IPS-18a (cell line): ENCODE data around the gene ULBP2.
"Not testable (repeated sequence)": the region's sequence is repeated elsewhere in the genome, so short reads cannot be mapped to it uniquely, and the experiment has no call there.

Source experiments
- H3K27ac ChIP-seq: one replicate; pipeline ENCODE4 v1.5.1; 2013; ENCODE audit warnings: low read length
- H3K27me3 ChIP-seq: one replicate; pipeline ENCODE4 v1.6.1; 2013; ENCODE audit warnings: mild to moderate bottlenecking, low read length; ENCODE audit not compliant: control insufficient read depth, insufficient read depth
- H3K36me3 ChIP-seq: one replicate; pipeline ENCODE4 v1.6.1; 2013; ENCODE audit warnings: low read depth, low read length; ENCODE audit not compliant: control insufficient read depth
- H3K4me1 ChIP-seq: one replicate; pipeline ENCODE4 v1.6.1; 2013; ENCODE audit warnings: low read depth, low read length; ENCODE audit not compliant: control insufficient read depth
- H3K4me3 ChIP-seq: one replicate; pipeline ENCODE4 v1.5.1; 2013; ENCODE audit warnings: low read length
- H3K9ac ChIP-seq: one replicate; pipeline ENCODE4 v1.6.1; 2013; ENCODE audit warnings: mild to moderate bottlenecking, low read length, moderate library complexity
- H3K9me3 ChIP-seq: one replicate; pipeline ENCODE4 v1.6.1; 2013; ENCODE audit warnings: low read depth, low read length; ENCODE audit not compliant: control insufficient read depth

The ULBP2 gene

DNA sequence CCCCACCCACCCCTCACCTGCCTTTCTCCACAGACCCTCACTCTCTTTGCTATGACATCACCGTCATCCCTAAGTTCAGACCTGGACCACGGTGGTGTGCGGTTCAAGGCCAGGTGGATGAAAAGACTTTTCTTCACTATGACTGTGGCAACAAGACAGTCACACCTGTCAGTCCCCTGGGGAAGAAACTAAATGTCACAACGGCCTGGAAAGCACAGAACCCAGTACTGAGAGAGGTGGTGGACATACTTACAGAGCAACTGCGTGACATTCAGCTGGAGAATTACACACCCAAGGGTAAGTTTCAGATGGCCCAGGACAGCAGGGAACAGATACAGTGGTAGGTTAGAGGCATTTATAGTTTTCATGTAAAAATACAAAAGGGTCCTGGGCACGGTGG lies 3.5 kb downstream of the ULBP2 start:
- H3K36me3 ChIP-seq, H3K27ac ChIP-seq, H3K9ac ChIP-seq, H3K4me1 ChIP-seq, H3K4me3 ChIP-seq, H3K9me3 ChIP-seq: not testable (repeated sequence)
- H3K27me3 ChIP-seq = peaks cover 76% of the 10 kb centered on the region

DNA sequence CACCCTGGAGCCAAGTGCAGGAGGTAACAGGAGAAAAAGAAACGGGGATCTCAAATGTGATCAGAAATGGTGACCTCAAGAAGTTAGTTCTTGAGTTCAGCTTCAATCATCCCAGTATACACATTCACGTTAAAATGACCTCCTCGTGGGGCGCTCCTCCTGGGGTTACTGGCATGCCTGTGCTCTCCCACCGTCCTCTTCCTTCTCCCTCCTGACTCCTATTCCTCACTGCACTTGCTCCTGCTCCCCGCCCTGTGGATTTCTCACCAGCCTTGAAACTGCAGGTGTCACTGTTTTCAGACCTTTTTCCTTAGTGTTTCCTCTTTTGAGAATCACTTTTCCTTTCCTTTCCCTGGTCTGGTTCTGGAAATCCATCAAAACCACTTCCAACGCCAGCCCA lies 4.8 kb downstream of the ULBP2 start:
- H3K4me3 ChIP-seq, H3K9ac ChIP-seq, H3K36me3 ChIP-seq, H3K4me1 ChIP-seq, H3K9me3 ChIP-seq, H3K27ac ChIP-seq: not testable (repeated sequence)
- H3K27me3 ChIP-seq = peaks cover 76% of the 10 kb centered on the region

DNA sequence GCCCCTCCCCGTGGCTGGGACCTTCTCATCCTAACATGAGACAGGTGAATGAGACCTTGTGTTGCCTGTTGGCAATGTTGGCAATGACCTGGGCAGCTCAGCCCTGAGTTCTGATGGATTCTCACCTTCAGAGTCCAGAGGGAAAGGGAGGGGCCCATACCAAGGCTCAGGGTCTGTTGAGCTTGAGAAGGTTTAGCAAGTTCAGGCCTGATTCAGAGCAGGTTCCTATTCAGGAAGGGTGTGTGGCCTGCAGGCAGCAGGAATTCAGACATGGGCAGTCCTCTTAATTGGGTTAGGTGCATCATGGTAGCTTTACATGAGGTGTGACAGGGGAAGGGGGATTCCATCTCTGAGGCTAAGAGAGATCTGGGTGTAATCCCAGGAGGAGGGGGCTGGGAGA lies 5.7 kb downstream of the ULBP2 start:
- H3K36me3 ChIP-seq, H3K9me3 ChIP-seq, H3K27ac ChIP-seq, H3K9ac ChIP-seq, H3K4me3 ChIP-seq, H3K4me1 ChIP-seq: not testable (repeated sequence)
- peaks cover 76% of the 10 kb centered on the region for H3K27me3 ChIP-seq

DNA sequence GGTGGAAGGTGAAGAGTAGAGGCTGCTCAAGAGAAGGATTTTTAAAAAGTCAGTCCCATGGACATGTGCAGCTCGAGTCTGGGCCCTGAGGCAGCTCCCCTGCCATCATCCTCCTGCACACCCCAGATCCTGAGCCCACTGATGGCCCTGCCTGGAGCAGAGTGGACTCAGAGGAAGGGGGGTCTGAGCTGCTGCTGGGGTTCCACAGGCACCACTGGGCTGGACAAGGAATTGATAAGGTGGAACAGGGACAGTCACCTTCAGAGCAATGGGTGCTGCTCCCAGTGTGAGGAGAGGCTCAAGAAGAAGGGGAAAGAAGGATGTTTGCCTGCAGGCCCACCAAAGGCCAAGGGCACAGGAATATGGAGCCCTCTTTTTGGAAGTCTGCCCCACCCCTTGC lies 6.2 kb downstream of the ULBP2 start:
- H3K27ac ChIP-seq = no peak overlapping the region
- H3K4me1 ChIP-seq = no peaks in the 10 kb centered on the region
- H3K9ac ChIP-seq = no peak overlapping the region
- H3K36me3 ChIP-seq = no peaks in the 10 kb centered on the region
- no peak overlapping the region for H3K4me3 ChIP-seq
- peaks cover 76% of the 10 kb centered on the region for H3K27me3 ChIP-seq
- H3K9me3 ChIP-seq = no peaks in the 10 kb centered on the region

DNA sequence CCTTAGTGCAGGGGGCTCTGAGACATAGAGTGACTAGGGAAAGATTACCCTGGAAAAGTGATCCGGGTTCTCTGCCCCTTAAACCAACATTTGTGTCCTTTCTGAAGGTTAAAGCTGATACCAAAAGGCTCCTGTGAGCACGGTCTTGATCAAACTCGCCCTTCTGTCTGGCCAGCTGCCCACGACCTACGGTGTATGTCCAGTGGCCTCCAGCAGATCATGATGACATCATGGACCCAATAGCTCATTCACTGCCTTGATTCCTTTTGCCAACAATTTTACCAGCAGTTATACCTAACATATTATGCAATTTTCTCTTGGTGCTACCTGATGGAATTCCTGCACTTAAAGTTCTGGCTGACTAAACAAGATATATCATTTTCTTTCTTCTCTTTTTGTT lies 6.8 kb downstream of the ULBP2 start:
- no peak overlapping the region for H3K9ac ChIP-seq
- no peak overlapping the region for H3K4me3 ChIP-seq
- no peak overlapping the region for H3K27ac ChIP-seq
- peaks cover 76% of the 10 kb centered on the region for H3K27me3 ChIP-seq
- no peaks in the 10 kb centered on the region for H3K36me3 ChIP-seq
- no peaks in the 10 kb centered on the region for H3K9me3 ChIP-seq
- H3K4me1 ChIP-seq = no peaks in the 10 kb centered on the region

DNA sequence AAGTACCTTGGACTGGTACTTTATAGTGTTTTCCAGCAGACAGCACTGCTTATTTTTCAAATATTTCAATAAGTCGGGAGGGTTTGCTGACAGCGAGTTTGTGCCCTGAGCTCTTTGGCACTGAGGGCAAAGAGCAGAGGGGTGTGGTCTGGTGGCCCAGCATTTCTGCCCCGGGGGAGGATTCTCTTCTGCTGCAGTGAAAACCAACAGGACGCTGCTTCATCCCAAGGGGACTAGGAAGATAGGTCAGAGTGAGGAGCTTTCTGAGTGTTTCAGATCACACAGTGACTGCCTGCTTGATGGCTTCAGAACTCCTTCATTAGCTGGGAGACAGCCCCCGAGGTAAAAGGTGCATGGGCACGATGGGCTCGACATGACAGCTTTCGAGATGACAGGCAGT lies 8.6 kb downstream of the ULBP2 start:
- H3K4me1 ChIP-seq = no peaks in the 10 kb centered on the region
- no peaks in the 10 kb centered on the region for H3K9me3 ChIP-seq
- no peaks in the 10 kb centered on the region for H3K36me3 ChIP-seq
- peaks cover 86% of the 10 kb centered on the region for H3K27me3 ChIP-seq
- no peak overlapping the region for H3K4me3 ChIP-seq
- H3K27ac ChIP-seq = no peak overlapping the region
- no peak overlapping the region for H3K9ac ChIP-seq

DNA sequence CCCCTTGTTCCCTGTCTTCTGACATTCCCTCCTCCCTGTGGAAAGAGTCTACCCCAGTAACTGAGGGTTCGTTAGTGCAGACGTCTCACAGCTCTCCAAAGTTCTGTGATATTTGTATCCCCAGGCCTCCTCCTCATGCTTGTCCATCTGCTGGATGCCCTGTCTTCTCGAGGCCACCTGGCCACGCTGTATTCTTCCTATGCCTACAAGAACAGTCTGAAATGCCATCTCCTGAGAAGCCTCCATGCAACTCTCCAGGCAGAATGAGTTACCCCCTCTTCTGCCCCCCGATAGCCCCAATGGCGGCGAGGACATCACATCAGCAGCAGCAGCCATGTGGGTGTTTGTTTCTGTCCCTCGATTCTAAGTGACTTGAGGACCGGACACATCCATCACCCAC lies 9.3 kb downstream of the ULBP2 start:
- Histone ChIP-seq H3K4me1 (no peaks in the 10 kb centered on the region), H3K27me3 (peaks cover 92% of the 10 kb centered on the region), H3K36me3 (no peaks in the 10 kb centered on the region), H3K9ac (no peak overlapping the region), H3K4me3 (no peak overlapping the region), H3K27ac (no peak overlapping the region), H3K9me3 (no peaks in the 10 kb centered on the region)

DNA sequence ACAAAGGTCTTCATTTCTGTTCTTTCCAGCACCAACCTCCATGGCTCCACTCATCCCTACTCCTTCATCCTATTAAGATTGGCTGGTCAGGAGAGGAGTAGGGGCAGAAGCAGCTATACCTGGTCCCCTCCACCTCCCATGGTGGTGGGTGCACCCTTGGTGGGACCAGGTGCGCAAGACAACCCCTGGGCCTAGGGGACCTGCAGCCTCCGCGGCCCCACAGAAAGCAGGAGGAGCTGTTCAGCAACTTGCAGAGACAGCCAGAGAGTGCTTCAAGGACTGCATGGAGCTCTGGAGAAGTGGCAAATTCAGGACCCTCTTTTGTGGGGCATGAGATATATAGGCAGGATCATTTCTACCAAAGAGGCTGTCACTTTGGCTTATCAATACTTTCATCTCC lies 9.8 kb downstream of the ULBP2 start:
- no peaks in the 10 kb centered on the region for H3K9me3 ChIP-seq
- no peaks in the 10 kb centered on the region for H3K36me3 ChIP-seq
- H3K4me1 ChIP-seq = no peaks in the 10 kb centered on the region
- H3K4me3 ChIP-seq = no peak overlapping the region
- H3K9ac ChIP-seq = no peak overlapping the region
- peaks cover 92% of the 10 kb centered on the region for H3K27me3 ChIP-seq
- H3K27ac ChIP-seq = no peak overlapping the region

DNA sequence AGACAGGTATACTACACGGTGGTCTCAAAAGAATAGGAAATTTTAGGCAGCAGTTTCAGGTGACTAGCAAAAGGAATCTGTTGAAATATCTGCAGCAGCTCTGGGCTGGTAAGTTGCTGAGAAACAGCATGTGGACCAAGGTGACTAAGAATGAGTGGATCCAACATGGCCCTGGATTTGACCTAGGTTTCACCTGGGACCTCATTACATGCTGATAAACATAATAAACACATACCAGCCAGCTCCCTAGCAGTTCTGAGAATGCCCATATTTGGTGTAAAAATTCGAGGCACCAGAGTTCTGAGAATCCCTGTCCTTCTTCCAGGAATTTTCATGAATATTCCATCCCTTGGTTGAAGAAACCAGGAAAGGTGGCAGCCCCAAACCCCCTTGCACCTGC lies 11.6 kb downstream of the ULBP2 start:
- not testable (repeated sequence) for H3K9ac ChIP-seq, H3K36me3 ChIP-seq, H3K4me3 ChIP-seq, H3K4me1 ChIP-seq, H3K27ac ChIP-seq, H3K9me3 ChIP-seq
- peaks cover 99% of the 10 kb centered on the region for H3K27me3 ChIP-seq

DNA sequence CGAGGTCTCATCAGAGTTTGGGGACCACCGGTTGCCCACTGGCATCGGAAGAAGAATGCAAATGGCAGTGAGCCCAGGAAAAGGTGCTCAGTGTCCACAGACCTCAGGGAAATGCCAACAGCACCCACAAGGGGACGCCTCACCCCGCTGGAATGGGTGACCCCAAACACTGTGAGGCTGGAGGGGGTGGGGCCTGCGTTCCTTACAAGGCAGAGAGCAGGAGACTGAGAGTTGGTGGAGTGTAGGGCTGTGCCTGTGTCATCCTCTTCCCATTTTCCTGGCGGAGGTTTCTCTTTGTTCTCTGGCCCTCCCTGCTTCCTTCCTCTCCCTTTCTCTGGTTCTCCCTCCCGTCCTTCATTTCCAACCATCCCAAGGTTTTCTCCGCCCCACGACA lies 12.1 kb downstream of the ULBP2 start:
- H3K27me3 ChIP-seq = peaks cover 99% of the 10 kb centered on the region
- not testable (repeated sequence) for H3K9me3 ChIP-seq, H3K9ac ChIP-seq, H3K4me1 ChIP-seq, H3K27ac ChIP-seq, H3K36me3 ChIP-seq, H3K4me3 ChIP-seq

DNA sequence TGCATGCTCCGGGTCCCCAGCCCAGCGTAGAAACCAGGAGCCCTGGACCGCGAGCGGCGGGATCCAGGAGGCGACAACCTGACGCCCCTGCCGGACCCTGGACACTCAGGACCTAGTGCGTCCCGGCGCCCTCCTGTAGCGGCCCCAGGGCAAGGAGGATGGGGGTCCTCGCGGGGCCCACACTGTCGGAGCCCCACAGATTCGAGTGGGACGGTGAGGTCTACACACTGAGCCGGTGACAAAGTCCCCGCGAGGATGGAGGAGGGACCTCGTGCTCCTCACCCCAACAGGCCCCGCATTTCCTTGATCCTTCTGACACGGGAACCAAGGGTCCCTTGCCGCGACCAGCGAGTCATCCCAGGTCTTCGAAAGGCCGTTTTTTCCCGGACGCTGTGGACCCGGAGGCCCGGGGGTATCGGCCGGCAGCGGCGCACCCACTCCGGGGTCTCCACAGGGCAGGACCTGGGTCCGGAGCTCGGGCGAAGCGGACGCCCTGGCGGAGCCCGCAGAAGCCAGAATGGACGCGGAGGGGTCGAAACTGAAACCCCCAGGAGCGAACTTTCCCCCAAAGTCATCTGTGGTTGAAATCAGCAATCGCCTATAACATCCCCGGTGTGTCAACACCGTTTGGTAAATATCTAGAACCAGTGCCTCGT lies 12.6 kb downstream of the ULBP2 start:
- not testable (repeated sequence) for H3K9ac ChIP-seq, H3K4me3 ChIP-seq, H3K27ac ChIP-seq, H3K36me3 ChIP-seq, H3K4me1 ChIP-seq, H3K9me3 ChIP-seq
- peaks cover 99% of the 10 kb centered on the region for H3K27me3 ChIP-seq

DNA sequence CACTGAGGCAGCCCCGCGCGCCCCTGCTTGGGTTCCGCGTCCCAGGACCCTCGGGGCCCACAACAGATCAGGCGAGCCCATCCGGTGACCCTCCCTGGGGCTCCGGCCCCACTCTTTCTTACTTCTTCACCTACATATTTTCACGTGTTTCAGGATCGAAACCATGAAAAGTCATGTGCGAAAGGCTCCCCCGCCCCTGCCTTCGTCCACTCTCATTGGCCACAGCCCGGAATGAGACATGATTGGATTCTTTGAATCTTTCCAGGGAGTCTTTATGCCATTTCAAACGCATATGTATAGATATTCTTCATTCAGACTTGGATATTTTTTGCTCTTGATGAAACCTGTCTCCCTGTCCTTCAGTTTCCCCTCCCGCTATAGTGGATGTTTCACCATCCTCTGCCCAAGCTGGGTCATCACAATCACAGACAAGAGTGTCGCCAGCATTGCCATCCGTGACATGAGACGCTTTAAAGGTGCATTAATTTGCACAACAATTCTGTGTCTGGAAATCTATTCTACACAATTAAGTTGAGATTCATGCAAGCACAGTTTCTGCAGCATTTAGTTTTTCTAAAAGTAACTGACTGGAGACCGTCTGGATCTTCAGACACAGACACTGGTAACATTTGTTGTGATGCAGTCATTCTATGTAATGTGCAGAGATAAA lies 13.3 kb downstream of the ULBP2 start:
- peaks cover 99% of the 10 kb centered on the region for H3K27me3 ChIP-seq

More for the DNA sequence above, 13.3 kb downstream of the ULBP2 start:
- not testable (repeated sequence) for H3K9ac ChIP-seq, H3K36me3 ChIP-seq, H3K4me3 ChIP-seq, H3K27ac ChIP-seq, H3K4me1 ChIP-seq, H3K9me3 ChIP-seq
